H1 (cell line): ENCODE results near the gene ZNF518B. TPM values are rescaled to one million over a fixed set of nuclear protein-coding genes. Genes with fewer than 3 reads are reported as not detected.

ENCODE experiments used
- CEBPB ChIP-seq: IDR thresholded peaks from 2 replicates; pipeline ENCODE4 v1.6.1; 2012; ENCODE audit warnings: low read depth, low read length
- HDAC2 ChIP-seq, 2 experiments: fragments of 300-600 bp in 1 of 2; sonication (generic) in 1 of 2; IDR thresholded peaks; 2 replicates each; pipeline ENCODE4 v1.6.1; 2011 to 2012; ENCODE audit warnings: low read depth in 2 of 2, low read length in 2 of 2, mild to moderate bottlenecking in 2 of 2, moderate library complexity in 2 of 2, borderline replicate concordance in 1 of 2, inconsistent platforms in 1 of 2
- POLR2A ChIP-seq, 2 experiments: IDR thresholded peaks; 1 replicate in 1 of 2; 2 replicates in 1 of 2; pipeline ENCODE4 v1.6.1; 2011; ENCODE audit warnings: low read depth in 2 of 2, low read length in 2 of 2, mild to moderate bottlenecking in 2 of 2; ENCODE audit errors: control extremely low read depth in 1 of 2
- POU5F1 ChIP-seq: IDR thresholded peaks from 2 replicates; pipeline ENCODE4 v1.6.1; 2011; ENCODE audit warnings: low read depth, mild to moderate bottlenecking, low read length, moderate library complexity
- TCF12 ChIP-seq: IDR thresholded peaks from 2 replicates; pipeline ENCODE4 v1.6.1; 2011; ENCODE audit warnings: low read depth, mild to moderate bottlenecking, low read length
- polyA plus RNA-seq, 7 experiments: library from polyadenylated mRNA; depleted of rRNA in 3 of 7; stranded (reverse) in 5 of 7; unstranded in 2 of 7; fragments of >200 nt in 5 of 7; fragments of 200-250 nt in 2 of 7; gene quantifications; 1 replicate in 5 of 7; 2 replicates in 1 of 7; 4 replicates in 1 of 7; pipeline versions ENCODE4 v1.2.1 to v1.2.3, GENCODE V29; 2011 to 2013; ENCODE audit warnings: missing spikeins in 2 of 7, mixed read lengths in 2 of 7
- total RNA-seq: library from RNA; stranded (reverse); fragmentation: NEBNext Ultra II Directional; extraction: Animal tissue kit (Norgen Biotek cat#: 25700); gene quantifications from 2 replicates; pipeline ENCODE4 v1.2.1, GENCODE V29; 2021
- TF ChIP-seq, protein P1 (sequence below): fragments of 300-600 bp; sonication (generic); IDR thresholded peaks from 2 replicates; pipeline ENCODE4 v1.7.1; 2012; ENCODE audit warnings: low read length, moderate library complexity, mild to moderate bottlenecking, inconsistent platforms; ENCODE audit not compliant: insufficient replicate concordance
- TF ChIP-seq, protein P2 (sequence below): IDR thresholded peaks from 2 replicates; pipeline ENCODE4 v1.6.1; 2012; ENCODE audit warnings: inconsistent platforms

Gene ZNF518B
- total and polyA plus RNA-seq, 2 of the 8 experiments (the other 6 are each of a cell fraction or from before 2014, with no cell fraction given): 2.9 to 9.0 TPM

DNA sequence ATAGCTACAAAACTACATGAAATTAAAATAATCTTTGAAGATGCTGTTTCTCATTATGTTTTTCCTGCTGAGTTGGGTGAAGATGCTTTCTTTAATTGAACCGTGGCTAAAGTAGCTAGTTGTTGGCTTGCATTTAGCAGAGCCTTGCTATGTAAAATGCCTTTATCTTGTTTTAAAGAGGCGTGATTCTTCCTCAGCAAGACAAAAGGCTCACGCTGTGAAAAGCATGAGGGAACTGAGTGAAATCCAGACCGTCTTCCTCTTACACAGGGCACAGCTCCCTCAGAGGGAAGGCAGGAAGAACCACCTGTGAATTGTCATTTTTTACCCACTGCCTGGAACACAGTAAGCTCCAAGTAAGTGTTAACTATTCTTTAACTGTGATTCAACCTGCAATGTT lies 39.0 kb upstream of the ZNF518B start (continued):
- 0 out of 2 replicates have a peak, but pooled peaks have one; percentile 74 for TF ChIP-seq TCF12
- TF ChIP-seq CEBPB: no peak
- TF ChIP-seq, protein P1, sequence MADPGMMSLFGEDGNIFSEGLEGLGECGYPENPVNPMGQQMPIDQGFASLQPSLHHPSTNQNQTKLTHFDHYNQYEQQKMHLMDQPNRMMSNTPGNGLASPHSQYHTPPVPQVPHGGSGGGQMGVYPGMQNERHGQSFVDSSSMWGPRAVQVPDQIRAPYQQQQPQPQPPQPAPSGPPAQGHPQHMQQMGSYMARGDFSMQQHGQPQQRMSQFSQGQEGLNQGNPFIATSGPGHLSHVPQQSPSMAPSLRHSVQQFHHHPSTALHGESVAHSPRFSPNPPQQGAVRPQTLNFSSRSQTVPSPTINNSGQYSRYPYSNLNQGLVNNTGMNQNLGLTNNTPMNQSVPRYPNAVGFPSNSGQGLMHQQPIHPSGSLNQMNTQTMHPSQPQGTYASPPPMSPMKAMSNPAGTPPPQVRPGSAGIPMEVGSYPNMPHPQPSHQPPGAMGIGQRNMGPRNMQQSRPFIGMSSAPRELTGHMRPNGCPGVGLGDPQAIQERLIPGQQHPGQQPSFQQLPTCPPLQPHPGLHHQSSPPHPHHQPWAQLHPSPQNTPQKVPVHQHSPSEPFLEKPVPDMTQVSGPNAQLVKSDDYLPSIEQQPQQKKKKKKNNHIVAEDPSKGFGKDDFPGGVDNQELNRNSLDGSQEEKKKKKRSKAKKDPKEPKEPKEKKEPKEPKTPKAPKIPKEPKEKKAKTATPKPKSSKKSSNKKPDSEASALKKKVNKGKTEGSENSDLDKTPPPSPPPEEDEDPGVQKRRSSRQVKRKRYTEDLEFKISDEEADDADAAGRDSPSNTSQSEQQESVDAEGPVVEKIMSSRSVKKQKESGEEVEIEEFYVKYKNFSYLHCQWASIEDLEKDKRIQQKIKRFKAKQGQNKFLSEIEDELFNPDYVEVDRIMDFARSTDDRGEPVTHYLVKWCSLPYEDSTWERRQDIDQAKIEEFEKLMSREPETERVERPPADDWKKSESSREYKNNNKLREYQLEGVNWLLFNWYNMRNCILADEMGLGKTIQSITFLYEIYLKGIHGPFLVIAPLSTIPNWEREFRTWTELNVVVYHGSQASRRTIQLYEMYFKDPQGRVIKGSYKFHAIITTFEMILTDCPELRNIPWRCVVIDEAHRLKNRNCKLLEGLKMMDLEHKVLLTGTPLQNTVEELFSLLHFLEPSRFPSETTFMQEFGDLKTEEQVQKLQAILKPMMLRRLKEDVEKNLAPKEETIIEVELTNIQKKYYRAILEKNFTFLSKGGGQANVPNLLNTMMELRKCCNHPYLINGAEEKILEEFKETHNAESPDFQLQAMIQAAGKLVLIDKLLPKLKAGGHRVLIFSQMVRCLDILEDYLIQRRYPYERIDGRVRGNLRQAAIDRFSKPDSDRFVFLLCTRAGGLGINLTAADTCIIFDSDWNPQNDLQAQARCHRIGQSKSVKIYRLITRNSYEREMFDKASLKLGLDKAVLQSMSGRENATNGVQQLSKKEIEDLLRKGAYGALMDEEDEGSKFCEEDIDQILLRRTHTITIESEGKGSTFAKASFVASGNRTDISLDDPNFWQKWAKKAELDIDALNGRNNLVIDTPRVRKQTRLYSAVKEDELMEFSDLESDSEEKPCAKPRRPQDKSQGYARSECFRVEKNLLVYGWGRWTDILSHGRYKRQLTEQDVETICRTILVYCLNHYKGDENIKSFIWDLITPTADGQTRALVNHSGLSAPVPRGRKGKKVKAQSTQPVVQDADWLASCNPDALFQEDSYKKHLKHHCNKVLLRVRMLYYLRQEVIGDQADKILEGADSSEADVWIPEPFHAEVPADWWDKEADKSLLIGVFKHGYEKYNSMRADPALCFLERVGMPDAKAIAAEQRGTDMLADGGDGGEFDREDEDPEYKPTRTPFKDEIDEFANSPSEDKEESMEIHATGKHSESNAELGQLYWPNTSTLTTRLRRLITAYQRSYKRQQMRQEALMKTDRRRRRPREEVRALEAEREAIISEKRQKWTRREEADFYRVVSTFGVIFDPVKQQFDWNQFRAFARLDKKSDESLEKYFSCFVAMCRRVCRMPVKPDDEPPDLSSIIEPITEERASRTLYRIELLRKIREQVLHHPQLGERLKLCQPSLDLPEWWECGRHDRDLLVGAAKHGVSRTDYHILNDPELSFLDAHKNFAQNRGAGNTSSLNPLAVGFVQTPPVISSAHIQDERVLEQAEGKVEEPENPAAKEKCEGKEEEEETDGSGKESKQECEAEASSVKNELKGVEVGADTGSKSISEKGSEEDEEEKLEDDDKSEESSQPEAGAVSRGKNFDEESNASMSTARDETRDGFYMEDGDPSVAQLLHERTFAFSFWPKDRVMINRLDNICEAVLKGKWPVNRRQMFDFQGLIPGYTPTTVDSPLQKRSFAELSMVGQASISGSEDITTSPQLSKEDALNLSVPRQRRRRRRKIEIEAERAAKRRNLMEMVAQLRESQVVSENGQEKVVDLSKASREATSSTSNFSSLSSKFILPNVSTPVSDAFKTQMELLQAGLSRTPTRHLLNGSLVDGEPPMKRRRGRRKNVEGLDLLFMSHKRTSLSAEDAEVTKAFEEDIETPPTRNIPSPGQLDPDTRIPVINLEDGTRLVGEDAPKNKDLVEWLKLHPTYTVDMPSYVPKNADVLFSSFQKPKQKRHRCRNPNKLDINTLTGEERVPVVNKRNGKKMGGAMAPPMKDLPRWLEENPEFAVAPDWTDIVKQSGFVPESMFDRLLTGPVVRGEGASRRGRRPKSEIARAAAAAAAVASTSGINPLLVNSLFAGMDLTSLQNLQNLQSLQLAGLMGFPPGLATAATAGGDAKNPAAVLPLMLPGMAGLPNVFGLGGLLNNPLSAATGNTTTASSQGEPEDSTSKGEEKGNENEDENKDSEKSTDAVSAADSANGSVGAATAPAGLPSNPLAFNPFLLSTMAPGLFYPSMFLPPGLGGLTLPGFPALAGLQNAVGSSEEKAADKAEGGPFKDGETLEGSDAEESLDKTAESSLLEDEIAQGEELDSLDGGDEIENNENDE: peak; percentile 78
- TF ChIP-seq, protein P2, sequence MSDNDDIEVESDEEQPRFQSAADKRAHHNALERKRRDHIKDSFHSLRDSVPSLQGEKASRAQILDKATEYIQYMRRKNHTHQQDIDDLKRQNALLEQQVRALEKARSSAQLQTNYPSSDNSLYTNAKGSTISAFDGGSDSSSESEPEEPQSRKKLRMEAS: peak; percentile 40
- no peak for TF ChIP-seq POLR2A (IDR thresholded peaks at IDR 0.05; ENCODE audit: control extremely low read depth in 1 of 2, low read depth in 2 of 2, low read length in 2 of 2)
- TF ChIP-seq HDAC2 (IDR thresholded peaks at IDR 0.05; ENCODE audit: borderline replicate concordance in 1 of 2, low read depth in 2 of 2, low read length in 2 of 2): peak; percentile 65 to 95; a peak in 3 of 4 replicates
- TF ChIP-seq POU5F1: 0 out of 2 replicates have a peak, but pooled peaks have one; percentile 22
- TF ChIP-seq, all 59 proteins: peak for 9
